ELF-1 (cell line): Measurements from ENCODE around the gene YRDC.

Experiments
- DNase-seq: peaks from one replicate; pipeline ENCODE4 v3.0.0-alpha.2; 2016; ENCODE audit warnings: low read depth, low spot score

YRDC gene, protein sequence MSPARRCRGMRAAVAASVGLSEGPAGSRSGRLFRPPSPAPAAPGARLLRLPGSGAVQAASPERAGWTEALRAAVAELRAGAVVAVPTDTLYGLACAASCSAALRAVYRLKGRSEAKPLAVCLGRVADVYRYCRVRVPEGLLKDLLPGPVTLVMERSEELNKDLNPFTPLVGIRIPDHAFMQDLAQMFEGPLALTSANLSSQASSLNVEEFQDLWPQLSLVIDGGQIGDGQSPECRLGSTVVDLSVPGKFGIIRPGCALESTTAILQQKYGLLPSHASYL

DNA sequence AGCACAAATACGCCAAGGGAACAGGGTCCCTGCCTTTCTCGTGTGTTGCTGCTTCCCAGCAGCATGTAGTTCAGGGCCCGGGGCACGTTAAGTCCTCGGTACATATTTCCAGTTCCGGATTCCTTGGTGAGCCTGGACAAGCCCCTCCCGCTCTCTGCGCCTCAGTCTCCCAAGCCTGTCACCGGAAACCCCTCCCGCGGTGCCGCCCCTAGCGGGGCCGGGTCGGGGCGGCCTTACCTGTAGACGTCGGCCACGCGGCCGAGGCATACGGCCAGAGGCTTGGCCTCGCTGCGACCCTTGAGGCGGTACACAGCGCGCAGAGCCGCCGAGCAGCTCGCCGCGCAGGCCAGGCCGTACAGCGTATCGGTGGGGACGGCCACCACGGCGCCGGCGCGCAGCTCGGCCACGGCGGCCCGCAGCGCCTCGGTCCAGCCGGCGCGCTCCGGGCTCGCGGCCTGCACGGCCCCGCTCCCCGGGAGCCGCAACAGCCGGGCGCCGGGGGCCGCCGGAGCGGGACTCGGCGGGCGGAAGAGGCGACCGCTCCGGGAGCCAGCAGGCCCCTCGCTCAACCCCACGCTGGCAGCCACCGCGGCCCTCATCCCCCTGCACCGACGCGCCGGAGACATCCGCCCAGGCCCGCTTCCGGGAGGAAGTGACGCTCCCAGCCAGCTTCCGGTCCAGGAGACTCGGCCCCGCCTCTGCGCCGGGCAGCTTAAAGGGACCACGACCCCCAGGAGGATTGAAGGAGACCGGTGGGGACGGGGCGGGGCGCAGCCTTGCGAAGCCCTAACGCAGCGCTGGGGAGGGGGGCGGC, at the start of gene YRDC, which contains the start of gene C1orf122:
TSS of gene YRDC (minus strand) at position 654 of the 814 bp plus-strand sequence. CDS start at position 626, 28 bp downstream.
TSS of gene C1orf122 (plus strand) at position 236 of the 814 bp plus-strand sequence. CDS start 615 bp downstream, outside the sequence.
- peak; percentile 94 for DNase-seq

DNA sequence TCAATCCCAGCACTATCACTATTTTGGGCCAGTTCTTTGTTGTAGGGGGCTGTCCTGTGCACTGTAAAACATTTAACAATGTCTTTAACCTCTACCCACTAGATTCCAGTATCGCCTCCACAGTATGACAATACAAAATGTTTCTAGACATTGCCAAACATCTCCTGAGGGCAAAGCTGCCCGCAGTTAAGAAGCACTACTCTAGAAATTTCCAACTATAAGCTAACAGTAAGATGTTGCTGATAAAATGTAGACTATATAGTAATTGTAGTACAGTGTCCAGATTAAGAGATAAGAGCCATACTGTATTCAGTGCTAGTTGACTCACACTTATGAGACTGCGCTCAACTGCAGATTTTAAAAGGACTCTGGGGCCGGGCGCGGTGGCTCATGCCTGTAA, 46.4 kb upstream of the YRDC start:
- no peak for DNase-seq

DNA sequence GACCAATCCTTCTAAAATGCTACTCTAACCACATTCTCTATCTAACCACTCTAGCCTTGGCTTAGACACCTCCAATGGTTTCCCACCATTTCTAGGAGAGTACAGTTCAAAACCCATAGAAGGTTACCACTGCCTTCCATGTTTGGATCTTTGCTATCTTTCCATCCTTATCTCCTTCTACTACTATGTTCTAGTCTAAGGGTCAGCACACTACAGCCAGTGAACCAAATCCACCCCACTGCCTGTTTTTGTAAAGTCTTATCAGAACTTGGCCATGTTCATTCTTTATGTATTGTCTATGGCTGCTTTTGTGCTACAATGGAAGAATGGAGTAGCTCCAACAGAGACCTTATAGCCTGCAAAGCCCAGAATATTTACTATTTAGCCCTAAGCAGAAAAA, 45.1 kb upstream of the YRDC start:
- no peak for DNase-seq

DNA sequence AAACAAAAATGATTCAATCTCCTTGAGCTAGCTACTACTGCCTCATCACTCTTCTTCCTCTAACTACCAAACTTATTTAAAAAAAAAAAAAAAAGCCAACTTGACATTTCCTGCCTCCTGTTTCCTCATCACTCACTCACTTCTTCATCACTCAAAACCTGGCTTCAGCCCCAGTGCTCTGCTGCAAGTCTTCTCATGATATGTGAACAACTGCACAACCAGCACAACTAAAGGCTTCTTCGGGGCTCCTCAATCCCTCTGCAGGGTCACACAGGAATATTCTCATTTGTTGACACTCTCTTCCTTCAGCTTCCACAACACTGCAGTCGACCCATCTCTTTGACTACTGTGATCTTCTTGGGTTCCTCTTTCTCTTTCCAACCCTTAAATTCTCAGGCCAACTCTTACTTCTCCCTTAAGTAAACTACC, 43.8 kb upstream of the YRDC start:
- DNase-seq: no peak

DNA sequence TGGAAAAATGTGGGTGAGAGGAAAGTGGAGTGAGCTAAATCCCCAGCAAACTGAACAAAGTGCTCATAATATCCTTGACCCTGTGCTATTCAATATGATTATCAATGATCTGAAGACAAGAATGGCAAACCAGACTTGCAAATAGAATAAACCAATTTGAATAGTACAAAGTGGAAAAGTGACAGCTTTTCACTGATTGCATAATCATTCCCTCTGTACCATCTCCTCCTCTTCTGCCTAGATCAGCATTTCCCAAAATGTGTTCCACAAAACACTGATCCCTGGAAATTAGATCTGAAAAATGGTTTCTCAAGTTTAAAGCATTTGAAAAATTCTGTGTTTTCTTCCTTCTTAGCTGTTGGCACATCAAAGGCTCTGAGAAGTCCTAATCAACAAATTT, 43.3 kb upstream of the YRDC start:
- no peak for DNase-seq

DNA sequence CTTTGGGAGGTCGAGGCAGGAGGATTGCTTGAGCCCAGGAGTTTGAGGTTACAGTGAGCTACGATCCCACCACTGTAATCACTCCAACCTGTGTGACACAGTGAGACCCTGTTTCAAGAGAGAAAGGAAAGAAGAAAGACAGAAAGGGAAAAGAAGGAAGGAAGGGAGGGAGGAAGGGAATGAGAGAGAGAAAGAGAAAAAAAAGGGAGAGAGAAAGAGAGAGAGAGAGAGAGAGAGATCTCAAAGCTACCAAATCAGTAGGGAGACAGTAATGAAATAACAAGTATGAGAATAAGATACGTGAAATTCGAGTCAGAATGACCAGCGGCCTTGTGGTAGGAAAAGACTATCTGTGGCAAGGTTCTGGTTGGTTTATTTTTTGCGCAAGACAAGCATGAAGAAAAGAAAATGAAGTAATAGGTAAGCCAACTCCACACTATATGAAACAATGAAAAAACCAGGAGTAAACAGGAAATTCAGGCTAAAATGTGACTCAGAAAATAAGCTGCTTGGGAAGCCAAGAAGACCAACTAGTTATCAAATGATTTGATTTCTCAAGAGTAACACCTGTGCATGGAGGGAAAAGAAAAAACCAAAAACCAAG, 42.4 kb upstream of the YRDC start:
- DNase-seq: no peak

DNA sequence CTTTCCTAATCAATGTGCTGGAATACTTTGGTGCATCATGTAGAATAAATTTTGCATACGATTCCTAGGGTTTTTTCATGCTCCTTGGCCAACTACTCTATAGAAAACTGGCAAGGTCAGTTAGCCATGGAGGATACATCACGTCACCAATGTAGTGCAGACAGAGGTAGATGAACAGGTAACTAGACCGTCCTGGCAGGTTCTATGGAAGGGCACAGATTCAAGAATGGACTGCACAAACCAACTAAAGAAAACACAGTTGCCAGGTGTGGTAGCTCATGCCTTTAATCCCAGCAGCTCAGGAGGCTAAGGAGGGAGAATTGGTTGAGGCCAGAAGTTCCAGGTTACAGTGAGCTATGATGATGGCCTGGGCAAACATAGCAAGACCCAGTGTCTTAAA, 41.5 kb upstream of the YRDC start:
- no peak for DNase-seq

DNA sequence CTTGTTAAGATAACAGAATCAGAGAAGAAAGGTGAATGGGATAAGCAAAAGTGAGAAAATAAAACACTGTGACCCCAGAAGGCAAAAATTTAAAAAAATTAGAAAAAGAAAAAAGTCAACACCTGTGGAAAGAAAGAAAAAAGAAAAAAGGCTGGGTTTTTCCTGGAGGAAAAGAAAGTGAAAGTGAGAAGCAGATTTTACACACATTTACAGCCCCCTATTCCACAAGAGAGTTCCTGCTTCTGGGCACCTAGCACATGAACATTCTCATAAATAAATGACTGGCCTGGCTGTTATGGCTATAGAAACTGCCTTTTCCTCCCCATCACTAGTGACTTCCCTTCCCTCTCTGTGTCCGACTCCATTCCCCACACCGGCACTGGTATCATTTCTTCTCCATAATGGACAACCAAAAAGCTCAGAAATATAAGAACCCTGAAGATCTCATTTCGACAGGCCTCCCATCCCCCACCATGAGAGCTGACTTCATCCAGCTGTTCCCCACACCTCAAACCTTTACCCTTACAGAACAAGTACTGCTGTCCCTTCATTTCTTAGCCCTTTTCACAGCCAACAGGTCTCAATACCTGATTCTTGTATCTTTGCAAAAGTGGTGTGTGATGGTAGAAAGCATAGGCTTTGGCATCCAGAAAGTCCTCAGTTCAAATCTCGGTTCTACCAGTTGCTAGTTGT, 38.8 kb upstream of the YRDC start:
- DNase-seq: no peak

DNA sequence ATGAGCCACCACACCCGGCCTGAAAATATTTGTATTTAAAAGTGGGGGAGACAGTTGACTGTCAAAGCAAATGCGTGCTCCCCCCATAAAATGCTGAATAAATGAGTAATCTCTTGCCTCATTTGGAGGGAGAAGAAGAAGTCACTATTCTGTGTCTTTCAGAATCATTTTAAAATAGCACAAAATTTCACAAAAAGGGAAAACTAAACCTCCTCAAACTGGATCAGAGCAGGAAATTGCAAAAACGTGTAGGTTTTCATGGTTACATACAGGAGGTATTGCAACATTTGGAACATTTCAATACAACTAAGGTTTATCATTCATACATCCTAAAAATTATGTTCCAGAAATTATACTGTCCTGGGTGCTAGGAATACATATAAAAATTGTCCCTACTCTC, 37.8 kb upstream of the YRDC start:
- DNase-seq: no peak

DNA sequence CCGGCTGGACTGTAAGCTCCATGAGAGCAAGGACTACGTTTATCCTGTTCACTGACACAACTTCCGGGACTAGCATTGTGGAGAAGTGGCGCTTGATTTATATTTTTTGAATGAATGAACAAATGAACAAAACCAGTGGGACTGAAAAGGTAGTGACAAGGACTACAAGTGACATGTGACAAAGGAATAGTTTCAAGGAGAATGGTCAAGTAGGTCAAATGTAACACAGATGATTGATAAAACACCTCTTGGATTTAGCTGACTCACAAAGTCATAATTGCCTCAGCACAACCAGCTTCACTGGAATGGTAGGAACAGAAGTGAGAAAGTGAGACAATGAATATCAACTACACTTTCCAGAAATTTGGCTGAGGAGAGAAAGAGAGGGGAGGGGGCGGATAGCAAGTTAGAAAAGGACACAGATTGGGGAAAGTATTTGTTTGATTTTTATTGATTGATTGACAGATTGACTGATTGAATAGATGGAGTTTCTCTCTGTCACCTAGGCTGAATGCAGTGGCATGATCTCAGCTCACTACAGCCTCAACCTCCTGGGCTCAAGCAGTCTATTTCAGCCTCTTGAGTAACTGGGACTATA, 37.1 kb upstream of the YRDC start:
- DNase-seq: no peak

DNA sequence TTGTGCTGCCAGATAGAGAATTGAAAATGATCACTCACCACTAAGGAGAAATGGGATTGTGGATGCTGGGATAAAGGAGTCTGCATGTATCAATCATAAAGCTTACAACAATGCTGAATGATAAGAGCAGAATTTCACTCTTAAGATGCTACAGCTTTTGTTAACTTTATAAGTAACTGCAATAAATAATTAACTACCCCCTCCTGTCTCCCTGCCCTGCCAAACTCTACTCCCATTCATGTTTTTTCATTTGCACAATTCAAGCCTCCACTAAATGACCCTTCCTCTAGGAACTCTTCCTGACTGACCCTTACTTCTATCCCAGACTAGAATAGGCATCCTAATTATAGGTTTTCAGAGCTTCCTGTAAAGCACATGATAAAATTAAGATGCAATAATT, 36.5 kb upstream of the YRDC start:
- no peak for DNase-seq

DNA sequence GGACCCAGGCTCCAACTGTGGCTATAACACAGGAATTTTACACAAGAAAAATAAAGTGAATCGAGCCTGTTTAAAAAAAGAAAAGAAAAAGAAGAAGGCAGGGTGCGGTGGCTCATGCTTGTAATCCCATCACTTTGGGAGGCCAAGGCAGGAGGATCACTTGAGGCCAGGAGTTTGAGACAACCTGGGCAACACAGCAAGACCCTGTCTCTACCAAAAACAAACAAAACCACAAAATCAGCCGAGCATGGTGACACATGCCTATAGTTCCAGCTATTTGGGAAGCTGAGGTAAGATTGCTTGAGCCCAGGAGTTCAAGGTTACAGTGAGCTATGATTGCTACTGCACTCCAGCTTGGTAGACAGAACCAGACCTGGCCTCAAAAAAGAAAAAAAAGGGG, 33.6 kb upstream of the YRDC start:
- no peak for DNase-seq

DNA sequence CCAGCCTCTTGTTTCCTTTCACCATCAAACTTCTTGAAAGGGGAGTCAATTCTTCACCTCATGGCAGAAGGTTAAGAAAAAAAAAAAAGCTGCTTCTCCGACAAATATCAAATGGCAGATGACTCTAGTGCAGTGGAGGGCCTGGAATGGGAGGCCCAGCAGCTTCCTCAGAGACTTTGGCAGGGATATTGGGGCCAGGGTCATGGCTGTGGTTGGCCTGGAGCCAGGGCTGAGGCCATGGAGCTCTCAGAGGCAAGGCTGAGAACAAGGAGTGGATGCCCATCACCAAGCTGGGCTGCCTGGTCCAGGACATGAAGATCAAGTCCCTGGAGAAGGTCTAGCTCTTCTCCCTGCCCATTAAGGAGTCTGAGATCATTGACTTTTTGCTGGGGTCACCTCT, 32.7 kb upstream of the YRDC start:
- DNase-seq: no peak

DNA sequence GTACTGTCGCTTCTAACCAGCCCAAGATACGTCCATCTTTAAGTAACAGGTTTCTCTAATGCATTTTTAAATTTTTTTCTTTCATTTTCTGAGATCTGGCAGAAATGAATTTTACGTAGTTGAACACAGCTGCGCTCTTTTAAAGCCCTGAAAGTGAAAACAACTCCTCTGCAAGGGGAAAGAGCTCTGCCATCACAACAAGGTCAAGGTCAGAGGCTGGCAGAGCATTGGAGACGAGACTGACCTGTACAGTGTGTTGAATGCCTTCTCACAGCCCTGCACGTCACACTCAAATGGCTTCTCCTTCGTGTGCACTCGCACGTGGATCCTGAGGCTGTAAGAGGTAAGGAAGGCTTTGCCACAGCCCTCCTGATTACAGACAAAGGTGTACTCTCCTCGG, 31.7 kb upstream of the YRDC start:
- no peak for DNase-seq

DNA sequence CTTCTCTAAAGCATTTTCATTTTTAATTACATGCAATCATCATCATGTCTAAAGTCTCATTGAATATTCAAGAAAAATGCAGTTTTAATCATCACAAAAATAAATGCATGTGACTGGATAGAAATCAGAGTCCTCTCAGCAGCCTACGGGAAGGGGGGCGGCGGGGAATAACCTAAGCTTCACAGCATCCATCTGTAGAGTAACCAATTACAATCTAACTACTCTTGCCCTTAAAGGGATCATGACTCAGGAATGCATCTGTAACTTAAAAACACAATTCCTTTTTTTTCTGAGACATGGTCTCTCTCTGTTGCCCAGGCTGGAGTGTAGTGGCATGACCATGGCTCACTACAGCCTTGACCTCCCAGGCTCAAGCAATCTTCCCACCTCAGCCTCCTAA, 28.8 kb upstream of the YRDC start:
- DNase-seq: no peak

DNA sequence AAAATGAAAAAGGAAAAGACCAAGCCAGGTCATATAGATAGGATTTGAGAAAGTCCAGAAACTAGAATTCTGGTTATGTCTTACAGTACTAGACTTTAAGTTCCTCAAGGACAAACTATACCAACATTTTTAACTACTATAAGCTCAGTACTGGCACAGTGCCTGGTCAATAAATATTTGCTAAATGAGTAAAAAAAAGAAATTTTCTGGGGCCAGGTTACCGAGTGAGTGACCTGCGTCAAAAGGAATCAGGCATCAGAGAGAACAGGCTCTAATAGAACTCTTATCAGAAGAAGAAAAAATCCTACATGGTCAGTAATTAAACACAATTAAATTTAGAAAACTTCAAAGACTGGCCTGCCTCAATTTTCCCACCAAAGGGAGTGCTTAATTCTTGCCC, 23.8 kb upstream of the YRDC start:
- DNase-seq: no peak

DNA sequence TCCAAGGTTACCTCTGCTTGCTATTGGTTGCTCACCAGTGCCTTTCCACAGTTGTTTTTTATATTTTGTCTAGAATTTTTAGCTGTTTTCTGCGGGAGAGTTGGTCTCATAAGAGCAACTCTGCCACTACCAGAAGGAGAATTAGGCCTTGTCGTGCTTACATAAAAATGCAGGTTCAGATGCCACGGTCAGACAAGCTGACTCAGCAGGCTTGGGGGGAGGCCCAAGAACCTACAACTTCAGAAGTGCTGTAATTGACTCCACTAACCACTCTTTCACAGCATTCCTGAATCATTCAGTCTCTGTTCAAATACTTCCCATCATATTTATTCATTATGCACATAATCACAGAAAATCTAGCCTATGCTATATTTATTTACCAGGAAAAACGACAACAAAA, 23.1 kb upstream of the YRDC start:
- DNase-seq: no peak

DNA sequence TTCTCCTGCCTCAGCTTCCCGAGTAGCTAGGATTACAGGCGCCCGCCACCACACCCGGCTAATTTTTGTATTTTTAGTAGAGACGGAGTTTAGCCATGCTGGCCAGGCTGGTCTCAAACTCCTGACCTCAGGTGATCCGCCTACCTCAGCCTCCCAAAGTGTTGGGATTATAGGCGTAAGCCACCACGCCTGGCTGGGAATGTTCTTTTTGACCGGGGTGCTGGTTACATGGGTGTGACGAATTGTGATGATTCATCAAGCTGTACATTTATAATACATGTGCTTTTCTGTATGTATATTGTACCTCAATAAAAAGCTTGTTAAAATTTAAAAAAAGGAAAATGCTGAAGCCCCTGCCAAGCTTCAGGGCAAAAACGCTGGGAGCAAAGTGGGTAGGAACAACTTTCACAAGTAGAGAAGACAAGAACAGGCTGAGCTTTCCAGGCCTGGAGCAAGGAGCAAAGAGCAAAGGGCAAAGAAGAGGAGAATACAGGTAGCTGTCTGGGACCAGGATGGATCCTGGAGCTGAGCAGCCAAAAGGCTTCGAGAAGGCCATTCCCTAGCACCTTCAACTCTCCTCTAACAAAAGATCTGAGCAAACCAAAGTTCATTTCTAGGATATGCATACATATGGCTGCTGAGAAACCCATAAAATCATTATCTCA, 20.5 kb upstream of the YRDC start:
- no peak for DNase-seq

DNA sequence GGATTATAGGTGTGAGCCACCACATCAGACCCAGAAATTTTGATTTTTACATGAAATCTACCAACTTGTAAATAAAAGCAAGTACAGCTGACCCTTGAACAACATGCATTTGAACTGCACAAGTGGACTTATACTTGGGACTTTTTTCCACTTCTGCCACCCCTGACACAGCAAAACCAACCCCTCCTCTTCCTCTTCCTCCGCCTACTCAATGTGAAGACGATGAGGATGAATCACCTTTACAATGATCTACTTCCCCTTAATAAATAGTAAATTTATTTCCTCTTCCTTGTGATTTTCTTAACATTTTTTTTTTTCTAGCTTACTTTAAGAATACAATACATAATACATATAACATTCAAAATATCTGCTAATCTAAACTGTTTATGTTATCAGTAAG, 17.5 kb upstream of the YRDC start:
- no peak for DNase-seq

DNA sequence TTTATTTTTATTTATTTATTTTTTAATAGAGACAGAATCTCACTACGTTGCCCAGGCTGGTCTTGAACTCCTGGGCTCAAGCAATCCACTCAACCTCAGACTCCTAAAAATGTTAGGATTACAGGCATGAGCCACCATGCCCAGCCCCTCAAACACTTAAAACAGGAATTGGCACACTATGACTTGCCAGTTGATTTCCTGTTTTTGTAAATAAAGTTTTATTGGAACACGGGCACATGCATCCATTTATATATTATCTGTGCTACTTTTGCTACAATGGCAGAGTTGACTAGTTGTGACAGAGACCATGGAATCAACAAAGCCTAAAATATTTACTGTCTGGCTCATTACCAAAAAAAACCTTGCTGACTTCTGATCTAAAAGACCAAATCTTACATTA, 16.0 kb upstream of the YRDC start:
- DNase-seq: no peak
